HG03469 (cell line): ENCODE results near the gene LRRC15.

ENCODE experiments used
- ATAC-seq: cut with Tn5 transposase; IDR thresholded peaks from one replicate; pipeline ENCODE4 v1.9.1; 2021; ENCODE audit warnings: mild to moderate bottlenecking, moderate library complexity, moderate number of reproducible peaks; ENCODE audit not compliant: unreplicated experiment

LRRC15 gene

GRCh38 chr3:194369522-194370279, at the start of gene LRRC15:
Gene LRRC15 (minus strand): TSS chr3:194369743. CDS start chr3:194361043, 8,700 bp downstream.
- ATAC-seq, result no peak

- ATAC-seq, result no peak
These were observed 49.1 kb upstream of the LRRC15 start for GRCh38 chr3:194418671-194419070.

GRCh38 chr3:194407423-194407822, 37.9 kb upstream of the LRRC15 start:
- no peak for ATAC-seq

- no peak for ATAC-seq
These were observed 36.2 kb upstream of the LRRC15 start for GRCh38 chr3:194405766-194406165.

GRCh38 chr3:194404365-194405140, 35.0 kb upstream of the LRRC15 start:
- no peak for ATAC-seq

- no peak for ATAC-seq
These were observed 32.4 kb upstream of the LRRC15 start for GRCh38 chr3:194401868-194402329.

- no peak for ATAC-seq
These were observed 31.8 kb upstream of the LRRC15 start for GRCh38 chr3:194401346-194401745.

GRCh38 chr3:194399874-194400411, 30.4 kb upstream of the LRRC15 start:
- no peak for ATAC-seq

GRCh38 chr3:194399166-194399565, 29.6 kb upstream of the LRRC15 start, which contains the start of gene GP5:
Gene GP5 (minus strand): TSS chr3:194399266. CDS start chr3:194398282, 984 bp downstream.
- ATAC-seq, result no peak

- no peak for ATAC-seq
These were observed 28.3 kb upstream of the LRRC15 start for GRCh38 chr3:194397757-194398312.

GRCh38 chr3:194396859-194397756, 27.6 kb upstream of the LRRC15 start:
- no peak for ATAC-seq

- no peak for ATAC-seq
These were observed 27.0 kb upstream of the LRRC15 start for GRCh38 chr3:194396539-194396858.

- ATAC-seq, result no peak
These were observed 26.4 kb upstream of the LRRC15 start for GRCh38 chr3:194395778-194396538.

- ATAC-seq, result no peak
These were observed 25.7 kb upstream of the LRRC15 start for GRCh38 chr3:194395212-194395611.

- no peak for ATAC-seq
These were observed 23.0 kb upstream of the LRRC15 start for GRCh38 chr3:194392576-194392975.

- no peak for ATAC-seq
These were observed 21.3 kb upstream of the LRRC15 start for GRCh38 chr3:194390835-194391234.

GRCh38 chr3:194389269-194389668, 19.7 kb upstream of the LRRC15 start:
- no peak for ATAC-seq

- ATAC-seq, result no peak
These were observed 18.4 kb upstream of the LRRC15 start for GRCh38 chr3:194387926-194388418.

- no peak for ATAC-seq
These were observed 17.7 kb upstream of the LRRC15 start for GRCh38 chr3:194387276-194387675.

GRCh38 chr3:194386648-194387047, 17.1 kb upstream of the LRRC15 start:
- ATAC-seq, result no peak
